M059J (cell line): ENCODE results near the gene WNT5B. TPM values are rescaled to one million over a fixed set of nuclear protein-coding genes. Genes with fewer than 3 reads are reported as not detected.
A peak's percentile ranks its signal among the peaks of the same experiment; 100 is the strongest.

Experiments used
- DNase-seq: peaks from one replicate; pipeline ENCODE4 v3.0.0-alpha.2; 2012; ENCODE audit warnings: low read depth
- total RNA-seq: library from RNA; depleted of rRNA; stranded (reverse); fragments of >200 nt; shearing (Covaris generic); gene quantifications from 2 replicates; pipeline ENCODE4 v1.2.3, GENCODE V29; 2014

WNT5B gene
- total RNA-seq, 1 experiment from 2014 or later = 43.5 TPM

GRCh38 chr12:1598757-1599156, 30.3 kb upstream of the WNT5B start:
- DNase-seq = no peak

GRCh38 chr12:1602706-1603105, 26.3 kb upstream of the WNT5B start:
- DNase-seq = peak; percentile 44

GRCh38 chr12:1603269-1603993, 25.6 kb upstream of the WNT5B start:
- no peak for DNase-seq

GRCh38 chr12:1604464-1604863, 24.6 kb upstream of the WNT5B start:
- no peak for DNase-seq

- peak; percentile 89 for DNase-seq
Measured at GRCh38 chr12:1605129-1606020, 23.7 kb upstream of the WNT5B start.

- DNase-seq = peak; percentile 94
Measured at GRCh38 chr12:1606021-1606622, 22.9 kb upstream of the WNT5B start.

- DNase-seq = no peak
Measured at GRCh38 chr12:1607940-1608712, 20.9 kb upstream of the WNT5B start.

GRCh38 chr12:1608713-1609119, 20.3 kb upstream of the WNT5B start:
- DNase-seq = no peak

- DNase-seq = no peak
Measured at GRCh38 chr12:1610072-1610643, 18.9 kb upstream of the WNT5B start.

GRCh38 chr12:1611803-1612572, 17.0 kb upstream of the WNT5B start:
- peak; percentile 91 for DNase-seq

GRCh38 chr12:1613860-1614259, 15.2 kb upstream of the WNT5B start:
- no peak for DNase-seq

- DNase-seq = no peak
Measured at GRCh38 chr12:1614360-1614759, 14.7 kb upstream of the WNT5B start.

GRCh38 chr12:1616233-1617066, 12.6 kb upstream of the WNT5B start:
- DNase-seq = peak; percentile 68

GRCh38 chr12:1618489-1618888, 10.5 kb upstream of the WNT5B start:
- DNase-seq = peak; percentile 52

GRCh38 chr12:1619159-1619558, 9.9 kb upstream of the WNT5B start:
- no peak for DNase-seq

- DNase-seq = no peak
Measured at GRCh38 chr12:1619587-1619986, 9.4 kb upstream of the WNT5B start.

GRCh38 chr12:1620092-1620491, 8.9 kb upstream of the WNT5B start:
- DNase-seq = no peak

- DNase-seq = no peak
Measured at GRCh38 chr12:1622406-1622805, 6.6 kb upstream of the WNT5B start.

GRCh38 chr12:1629338-1630132, 504 bp downstream of the WNT5B start:
- no peak for DNase-seq
